ENCODE data around the gene TTYH3.

Gene TTYH3

GRCh38 chr7:2621948-2622640 is 9.7 kb upstream of the TTYH3 start:
- no peak for DNase-seq (ENCODE audit: low read depth, low spot score)
- CTCF ChIA-PET: interaction anchor here (1.0 to 4.7 kb wide), 2 partner anchors 14 to 18 kb away, joined by 3 to 22 read pairs; no protein-coding TSS in a partner anchor
- H3K4me3 ChIP-seq (ENCODE audit: low read depth, low read length): no peak overlapping the region
- TF ChIP-seq CTCF (IDR thresholded peaks at IDR 0.05; ENCODE audit: insufficient read depth, low read length, missing control alignments): no peak
- POLR2A ChIA-PET: no interaction called here

- H3K4me3 ChIP-seq (ENCODE audit: low read depth, low read length): no peak overlapping the region
- POLR2A ChIA-PET: no interaction called here
- CTCF ChIA-PET: interaction anchor here (1.0 to 4.7 kb wide), 2 partner anchors 15 to 19 kb away, joined by 3 to 22 read pairs; no protein-coding TSS in a partner anchor
- TF ChIP-seq CTCF (IDR thresholded peaks at IDR 0.05; ENCODE audit: insufficient read depth, low read length, missing control alignments): no peak
- no peak for DNase-seq (ENCODE audit: low read depth, low spot score)
Measured at GRCh38 chr7:2622869-2623697, 8.7 kb upstream of the TTYH3 start.

GRCh38 chr7:2623698-2624014 is 8.1 kb upstream of the TTYH3 start:
- no peak for TF ChIP-seq CTCF (IDR thresholded peaks at IDR 0.05; ENCODE audit: insufficient read depth, low read length, missing control alignments)
- POLR2A ChIA-PET: no interaction called here
- H3K4me3 ChIP-seq (ENCODE audit: low read depth, low read length): no peak overlapping the region
- no peak for DNase-seq (ENCODE audit: low read depth, low spot score)
- CTCF ChIA-PET: interaction anchor here (4.7 kb wide), 1 partner anchor 15 kb away, joined by 22 read pairs; no protein-coding TSS in a partner anchor

- H3K4me3 ChIP-seq (ENCODE audit: low read depth, low read length): no peak overlapping the region
- ChIA-PET POLR2A (interaction anchor here (0.7 kb wide), 1 partner anchor 65 kb away, joined by 4 read pairs; no protein-coding TSS in a partner anchor), CTCF (interaction anchor here (1.1 to 4.7 kb wide), 3 partner anchors 8 to 85 kb away, joined by 3 to 22 read pairs (median 4); no protein-coding TSS in a partner anchor)
- no peak for DNase-seq (ENCODE audit: low read depth, low spot score)
- TF ChIP-seq CTCF (IDR thresholded peaks at IDR 0.05; ENCODE audit: insufficient read depth, low read length, missing control alignments): no peak
Measured at GRCh38 chr7:2624293-2624886, 7.4 kb upstream of the TTYH3 start.

- no peak overlapping the region for H3K4me3 ChIP-seq (ENCODE audit: low read depth, low read length)
- ChIA-PET CTCF (interaction anchor here (1.6 kb wide), 1 partner anchor 11 kb away, joined by 4 read pairs; no protein-coding TSS in a partner anchor), POLR2A (no interaction called here)
- no peak for TF ChIP-seq CTCF (IDR thresholded peaks at IDR 0.05; ENCODE audit: insufficient read depth, low read length, missing control alignments)
- DNase-seq (ENCODE audit: low read depth, low spot score): no peak
Measured at GRCh38 chr7:2626498-2627117, 5.2 kb upstream of the TTYH3 start.

Data from AG04449 (cell line).